Fibroblast of lung (primary cell): Measurements from ENCODE around the gene SERGEF.

Experiments used
- EZH2 ChIP-seq: IDR thresholded peaks from 2 replicates; pipeline ENCODE4 v1.5.1; 2012; ENCODE audit warnings: low read length, control low read depth, mild to moderate bottlenecking; ENCODE audit errors: missing control alignments
- TF ChIP-seq, protein P1 (sequence below), 2 donors: IDR thresholded peaks in 1 of 2; conservative IDR thresholded peaks in 1 of 2; 1 replicate in 1 of 2; 2 replicates in 1 of 2; pipeline ENCODE4 v1.5.1; 2011 to 2012; ENCODE audit warnings: low read length in 2 of 2, control low read depth in 1 of 2, inconsistent platforms in 1 of 2, low read depth in 1 of 2, mild to moderate bottlenecking in 1 of 2

DNA sequence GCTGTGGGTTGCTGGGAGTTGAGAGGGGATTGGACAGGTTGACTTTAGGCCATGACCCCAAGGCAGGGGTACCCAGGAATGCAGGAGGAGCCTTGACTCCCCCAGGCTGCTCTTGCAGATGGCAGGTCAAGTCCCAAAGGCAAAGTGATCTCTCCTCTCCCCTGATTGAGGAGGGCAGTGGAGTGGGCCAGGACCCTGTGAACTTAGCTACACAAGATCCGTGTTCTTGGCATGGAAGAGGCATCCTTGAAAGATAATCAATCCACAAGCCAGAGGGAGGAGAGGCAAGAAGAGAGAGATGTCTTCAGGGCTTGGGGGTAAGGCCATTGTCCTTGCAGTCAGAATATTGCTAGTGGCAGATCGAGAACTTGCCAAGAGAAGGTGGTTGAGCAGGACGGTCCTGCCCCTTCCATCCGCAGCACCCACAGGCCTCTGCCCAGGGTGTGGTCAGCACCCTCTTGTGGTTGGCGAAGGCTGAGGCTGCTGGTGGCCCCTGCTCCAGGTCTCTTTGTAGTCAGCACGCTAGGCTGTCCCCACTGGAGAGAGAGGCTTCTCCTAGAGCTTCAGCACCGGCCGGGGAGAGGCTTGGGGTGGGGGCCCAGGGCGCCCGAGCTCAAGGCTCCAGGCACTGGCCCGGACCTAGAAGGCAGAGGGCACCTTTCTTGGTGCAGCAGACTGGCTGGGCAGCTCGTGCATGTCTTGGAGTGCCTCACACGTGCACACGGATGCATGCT lies 232.8 kb downstream of the SERGEF start:
- TF ChIP-seq, protein P1, sequence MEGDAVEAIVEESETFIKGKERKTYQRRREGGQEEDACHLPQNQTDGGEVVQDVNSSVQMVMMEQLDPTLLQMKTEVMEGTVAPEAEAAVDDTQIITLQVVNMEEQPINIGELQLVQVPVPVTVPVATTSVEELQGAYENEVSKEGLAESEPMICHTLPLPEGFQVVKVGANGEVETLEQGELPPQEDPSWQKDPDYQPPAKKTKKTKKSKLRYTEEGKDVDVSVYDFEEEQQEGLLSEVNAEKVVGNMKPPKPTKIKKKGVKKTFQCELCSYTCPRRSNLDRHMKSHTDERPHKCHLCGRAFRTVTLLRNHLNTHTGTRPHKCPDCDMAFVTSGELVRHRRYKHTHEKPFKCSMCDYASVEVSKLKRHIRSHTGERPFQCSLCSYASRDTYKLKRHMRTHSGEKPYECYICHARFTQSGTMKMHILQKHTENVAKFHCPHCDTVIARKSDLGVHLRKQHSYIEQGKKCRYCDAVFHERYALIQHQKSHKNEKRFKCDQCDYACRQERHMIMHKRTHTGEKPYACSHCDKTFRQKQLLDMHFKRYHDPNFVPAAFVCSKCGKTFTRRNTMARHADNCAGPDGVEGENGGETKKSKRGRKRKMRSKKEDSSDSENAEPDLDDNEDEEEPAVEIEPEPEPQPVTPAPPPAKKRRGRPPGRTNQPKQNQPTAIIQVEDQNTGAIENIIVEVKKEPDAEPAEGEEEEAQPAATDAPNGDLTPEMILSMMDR (conservative IDR thresholded peaks at IDR 0.05 in 1 of 2, IDR thresholded peaks at IDR 0.05 in 1 of 2; ENCODE audit: low read depth in 1 of 2, low read length in 2 of 2) = no peak
- no peak for TF ChIP-seq EZH2
